OCI-LY7 (cell line): Measurements from ENCODE around the gene SPATA45.

Experiments used
- EZH2phosphoT487 ChIP-seq: fragments of 200-600 bp; sonication (generic); IDR thresholded peaks from 2 replicates; pipeline ENCODE4 v1.6.1; 2018; ENCODE audit warnings: low read depth, borderline replicate concordance, mild to moderate bottlenecking, mixed run types, antibody characterized with exemption, low read length, moderate library complexity, mixed read lengths
- TF ChIP-seq, protein P1 (sequence below): fragments of 200-600 bp; sonication (generic); conservative IDR thresholded peaks from 2 replicates; pipeline ENCODE4 v1.5.1; 2014; ENCODE audit warnings: mild to moderate bottlenecking, antibody characterized with exemption, low read length, moderate library complexity, mixed read lengths

DNA sequence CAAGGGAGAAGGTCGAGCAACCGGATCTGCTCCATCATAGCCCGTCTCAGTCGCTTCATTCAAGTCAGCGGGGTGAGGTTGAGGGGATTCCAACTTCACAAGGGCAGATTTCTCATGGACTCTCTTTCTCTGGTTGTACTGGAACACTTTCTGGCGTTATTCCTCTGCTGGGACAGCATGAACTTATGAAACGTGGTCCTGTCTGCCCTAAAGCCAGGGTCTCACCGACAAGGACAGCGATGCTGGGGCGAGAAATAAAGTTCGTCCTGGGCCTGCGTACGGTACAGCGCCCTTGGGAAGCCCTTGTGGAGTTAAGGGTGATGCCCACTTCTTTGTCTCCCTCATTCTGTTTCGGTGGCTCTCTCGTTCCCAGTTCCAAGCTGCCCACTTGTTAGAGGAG, 9.3 kb upstream of the SPATA45 start:
- TF ChIP-seq, protein P1, sequence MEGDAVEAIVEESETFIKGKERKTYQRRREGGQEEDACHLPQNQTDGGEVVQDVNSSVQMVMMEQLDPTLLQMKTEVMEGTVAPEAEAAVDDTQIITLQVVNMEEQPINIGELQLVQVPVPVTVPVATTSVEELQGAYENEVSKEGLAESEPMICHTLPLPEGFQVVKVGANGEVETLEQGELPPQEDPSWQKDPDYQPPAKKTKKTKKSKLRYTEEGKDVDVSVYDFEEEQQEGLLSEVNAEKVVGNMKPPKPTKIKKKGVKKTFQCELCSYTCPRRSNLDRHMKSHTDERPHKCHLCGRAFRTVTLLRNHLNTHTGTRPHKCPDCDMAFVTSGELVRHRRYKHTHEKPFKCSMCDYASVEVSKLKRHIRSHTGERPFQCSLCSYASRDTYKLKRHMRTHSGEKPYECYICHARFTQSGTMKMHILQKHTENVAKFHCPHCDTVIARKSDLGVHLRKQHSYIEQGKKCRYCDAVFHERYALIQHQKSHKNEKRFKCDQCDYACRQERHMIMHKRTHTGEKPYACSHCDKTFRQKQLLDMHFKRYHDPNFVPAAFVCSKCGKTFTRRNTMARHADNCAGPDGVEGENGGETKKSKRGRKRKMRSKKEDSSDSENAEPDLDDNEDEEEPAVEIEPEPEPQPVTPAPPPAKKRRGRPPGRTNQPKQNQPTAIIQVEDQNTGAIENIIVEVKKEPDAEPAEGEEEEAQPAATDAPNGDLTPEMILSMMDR: no peak
- no peak for TF ChIP-seq EZH2phosphoT487
